PFSK-1 (cell line): ENCODE results near the gene KLHL28.

Experiments used
- POLR2AphosphoS5 ChIP-seq: IDR thresholded peaks from 2 replicates; pipeline ENCODE4 v1.6.1; 2012; ENCODE audit warnings: low read depth, mild to moderate bottlenecking, control low read depth, low read length, moderate library complexity
- SIN3A ChIP-seq: IDR thresholded peaks from 2 replicates; pipeline ENCODE4 v1.6.1; 2012; ENCODE audit warnings: mild to moderate bottlenecking, low read length, moderate library complexity, borderline replicate concordance; ENCODE audit not compliant: insufficient read depth

DNA sequence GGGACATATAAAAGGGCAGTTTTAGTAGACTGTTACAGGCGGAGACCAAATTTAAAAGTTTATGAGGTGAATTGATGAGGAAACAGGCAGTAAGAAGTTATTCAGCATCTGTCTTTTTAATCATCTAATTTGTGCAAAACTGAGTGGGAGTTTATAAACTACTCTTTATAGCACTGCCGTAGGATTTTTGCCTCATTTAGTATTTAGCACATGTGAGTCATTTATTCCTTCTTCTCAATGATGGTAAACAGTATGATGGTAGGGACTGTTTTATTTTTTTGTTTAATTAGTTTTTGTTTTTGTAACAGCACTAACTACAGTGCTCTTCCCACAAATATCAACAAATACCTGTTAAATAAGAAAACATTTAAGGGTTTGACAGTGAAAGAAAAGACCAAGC is 20.8 kb upstream of the KLHL28 start:
- no peak for TF ChIP-seq POLR2AphosphoS5
- TF ChIP-seq SIN3A: no peak
